Omental fat pad (tissue), 4 donors: ENCODE measurements around the gene CPEB4. TPM values are rescaled to one million over a fixed set of nuclear protein-coding genes. Genes with fewer than 3 reads are reported as not detected.

Source experiments
- ATAC-seq: fragments of 150-250 bp; one replicate; pipeline ENCODE4 v1.9.1; 2016; ENCODE audit warnings: mild to moderate bottlenecking, moderate library complexity; ENCODE audit not compliant: low FRiP score
- DNase-seq: peaks from one replicate; pipeline ENCODE4 v3.0.0-alpha.2; 2019; ENCODE audit warnings: low spot score
- CTCF ChIP-seq, 3 donors: fragments of 450-650 bp; IDR thresholded peaks; one replicate each; pipeline ENCODE4 v1.5.1; 2016 to 2017; ENCODE audit warnings: antibody characterized with exemption in 3 of 3, mild to moderate bottlenecking in 3 of 3, moderate library complexity in 2 of 3
- total RNA-seq, 4 donors: library from RNA; depleted of rRNA; stranded (reverse); fragments of >200 nt; gene quantifications; one replicate each; pipeline ENCODE4 v1.1.0, GENCODE V29; 2016

The CPEB4 gene
- total RNA-seq, 4 donors from 2014 or later = 43.2 to 71.4 (median 58.1) TPM

- TF ChIP-seq CTCF (IDR thresholded peaks at IDR 0.05) = no peak
- DNase-seq (no peak), ATAC-seq (no peak)
These were observed 81.3 kb downstream of the CPEB4 start for GRCh38 chr5:173969167-173970049.

- TF ChIP-seq CTCF (IDR thresholded peaks at IDR 0.05) = no peak
- ATAC-seq = no peak
- no peak for DNase-seq
These were observed 82.9 kb downstream of the CPEB4 start for GRCh38 chr5:173970878-173971650.

- ATAC-seq = no peak
These were observed 83.7 kb downstream of the CPEB4 start for GRCh38 chr5:173971681-173972345.

GRCh38 chr5:173972607-173972924 lies 84.4 kb downstream of the CPEB4 start:
- no peak for DNase-seq
- TF ChIP-seq CTCF (IDR thresholded peaks at IDR 0.05) = no peak
- no peak for ATAC-seq

More at GRCh38 chr5:173971681-173972345, 83.7 kb downstream of the CPEB4 start:
- DNase-seq = no peak
- no peak for TF ChIP-seq CTCF (IDR thresholded peaks at IDR 0.05)

- peak; percentile 89 for ATAC-seq
- peak in 2 of 3 donors; percentile 80 to 86 for TF ChIP-seq CTCF (IDR thresholded peaks at IDR 0.05)
- peak; percentile 78 for DNase-seq
These were observed 84.9 kb downstream of the CPEB4 start for GRCh38 chr5:173972925-173973615.

GRCh38 chr5:173973616-173973969 lies 85.4 kb downstream of the CPEB4 start:
- DNase-seq = no peak
- peak; percentile 53 for ATAC-seq
- no peak for TF ChIP-seq CTCF (IDR thresholded peaks at IDR 0.05)
